H9 (cell line): ENCODE results near the gene TJP2. TPM values are rescaled to one million over a fixed set of nuclear protein-coding genes. Genes with fewer than 3 reads are reported as not detected.

Source experiments
- DNase-seq: peaks from one replicate; pipeline ENCODE4 v3.0.0-alpha.2; 2017
- H2AFZ ChIP-seq: one replicate; pipeline ENCODE4 v1.6.1; 2013; ENCODE audit warnings: mild to moderate bottlenecking, low read length, control low read depth, moderate library complexity
- H2AK5ac ChIP-seq: 2 replicates; pipeline ENCODE4 v1.6.1; 2013; ENCODE audit warnings: low read length, control low read depth, mixed read lengths; ENCODE audit not compliant: insufficient read length
- H2BK120ac ChIP-seq: one replicate; pipeline ENCODE4 v1.6.1; 2013; ENCODE audit warnings: low read depth, mild to moderate bottlenecking, low read length, control low read depth, inconsistent platforms; ENCODE audit not compliant: poor library complexity, severe bottlenecking
- H2BK12ac ChIP-seq: 2 replicates; pipeline ENCODE4 v1.6.1; 2013; ENCODE audit warnings: low read length, control low read depth, mixed read lengths, low read depth; ENCODE audit not compliant: insufficient read length
- H2BK15ac ChIP-seq: 2 replicates; pipeline ENCODE4 v1.6.1; 2013; ENCODE audit warnings: low read depth, low read length, control low read depth
- H2BK20ac ChIP-seq: one replicate; pipeline ENCODE4 v1.6.1; 2013; ENCODE audit warnings: low read depth, mild to moderate bottlenecking, low read length, control low read depth, inconsistent platforms; ENCODE audit not compliant: poor library complexity, severe bottlenecking
- H2BK5ac ChIP-seq: 2 replicates; pipeline ENCODE4 v1.6.1; 2013; ENCODE audit warnings: low read length, control low read depth, mixed read lengths; ENCODE audit not compliant: insufficient read length
- H3K14ac ChIP-seq: 2 replicates; pipeline ENCODE4 v1.6.1; 2013; ENCODE audit warnings: low read length, control low read depth; ENCODE audit not compliant: insufficient read depth
- H3K18ac ChIP-seq: 2 replicates; pipeline ENCODE4 v1.6.1; 2013; ENCODE audit warnings: low read depth, mild to moderate bottlenecking, mixed read lengths, low read length, control low read depth; ENCODE audit not compliant: insufficient read length
- H3K23ac ChIP-seq: 2 replicates; pipeline ENCODE4 v1.6.1; 2013; ENCODE audit warnings: low read length, control low read depth, mixed read lengths, low read depth; ENCODE audit not compliant: insufficient read length
- H3K23me2 ChIP-seq: 2 replicates; pipeline ENCODE4 v1.6.1; 2013; ENCODE audit warnings: low read depth, mild to moderate bottlenecking, mixed read lengths, low read length, control low read depth; ENCODE audit not compliant: insufficient read length, poor library complexity, severe bottlenecking
- H3K27ac ChIP-seq: 2 replicates; pipeline ENCODE4 v1.5.1; 2013; ENCODE audit warnings: low read length, control low read depth, mixed read lengths, low read depth; ENCODE audit not compliant: insufficient read length
- H3K27me3 ChIP-seq: 2 replicates; pipeline ENCODE4 v1.6.1; 2013; ENCODE audit warnings: low read length, control low read depth, inconsistent platforms; ENCODE audit not compliant: insufficient read depth
- H3K4ac ChIP-seq: 2 replicates; pipeline ENCODE4 v1.6.1; 2013; ENCODE audit warnings: low read depth, mild to moderate bottlenecking, control low read depth, inconsistent platforms, low read length, moderate library complexity
- H3K4me1 ChIP-seq: 2 replicates; pipeline ENCODE4 v1.6.1; 2013; ENCODE audit warnings: low read length, control low read depth, inconsistent platforms; ENCODE audit not compliant: insufficient read depth
- H3K4me2 ChIP-seq: 2 replicates; pipeline ENCODE4 v1.6.1; 2013; ENCODE audit warnings: low read length, control low read depth, mixed read lengths; ENCODE audit not compliant: insufficient read length, insufficient read depth
- H3K56ac ChIP-seq: 2 replicates; pipeline ENCODE4 v1.6.1; 2013; ENCODE audit warnings: low read depth, mild to moderate bottlenecking, mixed read lengths, low read length, control low read depth; ENCODE audit not compliant: insufficient read length
- H3K79me1 ChIP-seq: 2 replicates; pipeline ENCODE4 v1.6.1; 2013; ENCODE audit warnings: low read depth, mild to moderate bottlenecking, moderate library complexity, low read length, control low read depth, inconsistent platforms; ENCODE audit not compliant: insufficient read depth, poor library complexity, severe bottlenecking
- H3K79me2 ChIP-seq: 2 replicates; pipeline ENCODE4 v1.6.1; 2013; ENCODE audit warnings: low read length, control low read depth, inconsistent platforms; ENCODE audit not compliant: insufficient read depth
- H3K9ac ChIP-seq: 2 replicates; pipeline ENCODE4 v1.6.1; 2013; ENCODE audit warnings: low read length, control low read depth, mixed read lengths; ENCODE audit not compliant: insufficient read length; ENCODE audit errors: extremely low read depth
- H3K9me3 ChIP-seq: one replicate; pipeline ENCODE4 v1.6.1; 2013; ENCODE audit warnings: low read depth, low read length, inconsistent platforms; ENCODE audit not compliant: control insufficient read depth
- H3T11ph ChIP-seq: one replicate; pipeline ENCODE4 v1.6.1; 2013; ENCODE audit warnings: mild to moderate bottlenecking, low read length, control low read depth, inconsistent platforms
- H4K20me1 ChIP-seq: one replicate; pipeline ENCODE4 v1.6.1; 2013; ENCODE audit not compliant: control insufficient read depth, insufficient read length, insufficient read depth
- H4K5ac ChIP-seq: 2 replicates; pipeline ENCODE4 v1.6.1; 2013; ENCODE audit warnings: low read depth, mild to moderate bottlenecking, mixed read lengths, low read length, control low read depth; ENCODE audit not compliant: insufficient read length
- H4K8ac ChIP-seq: replicated peaks from 2 replicates; pipeline ENCODE4 v1.6.1; 2013; ENCODE audit warnings: low read length, control low read depth, mixed read lengths, low read depth; ENCODE audit not compliant: insufficient read length
- H4K91ac ChIP-seq: 2 replicates; pipeline ENCODE4 v1.6.1; 2013; ENCODE audit warnings: low read depth, mild to moderate bottlenecking, moderate library complexity, mixed read lengths, low read length, control low read depth; ENCODE audit not compliant: insufficient read length
- H3K27ac Mint-ChIP-seq, 3 experiments: 2 replicates in 2 of 3; 3 replicates in 1 of 3; pipeline ENCODE4 v1.8.0; 2020 to 2021; ENCODE audit warnings: mixed read lengths in 3 of 3, mild to moderate bottlenecking in 1 of 3, moderate library complexity in 1 of 3
- H3K27me3 Mint-ChIP-seq: 2 replicates; pipeline ENCODE4 v1.8.0; 2021; ENCODE audit warnings: low read depth, mild to moderate bottlenecking, moderate library complexity, mixed read lengths
- H3K36me3 Mint-ChIP-seq, 3 experiments: 2 replicates in 2 of 3; 3 replicates in 1 of 3; pipeline ENCODE4 v1.8.0; 2020 to 2021; ENCODE audit warnings: low read depth in 3 of 3, mixed read lengths in 3 of 3; ENCODE audit not compliant: insufficient read depth in 1 of 3
- H3K4me1 Mint-ChIP-seq, 2 experiments: 2 replicates each; pipeline ENCODE4 v1.8.0; 2020; ENCODE audit warnings: mixed read lengths in 2 of 2
- H3K4me3 Mint-ChIP-seq, 2 experiments: 2 replicates in 1 of 2; 3 replicates in 1 of 2; pipeline ENCODE4 v1.8.0; 2020 to 2021; ENCODE audit warnings: mild to moderate bottlenecking in 2 of 2, mixed read lengths in 2 of 2, moderate library complexity in 1 of 2
- H3K9me3 Mint-ChIP-seq, 2 experiments: 2 replicates in 1 of 2; 3 replicates in 1 of 2; pipeline ENCODE4 v1.8.0; 2020; ENCODE audit warnings: mild to moderate bottlenecking in 2 of 2, mixed read lengths in 2 of 2, moderate library complexity in 1 of 2
- WGBS: extraction: QIAGEN DNeasy Blood & Tissue Kit; methylation state at CpG from one replicate; pipeline ENCODE4 v1.1.7; 2013; ENCODE audit warnings: missing lambda C conversion rate, low lambda C conversion rate, mixed read lengths; ENCODE audit not compliant: insufficient read length; ENCODE audit errors: extremely low coverage; 5-methylcytosine and 5-hydroxymethylcytosine counted together
- total RNA-seq: library from RNA; stranded (reverse); gene quantifications from 2 replicates; pipeline ENCODE4 v1.2.1, GENCODE V29; 2021
- TF ChIP-seq, protein P1 (sequence below): fragments of 200-600 bp; sonication (generic); conservative IDR thresholded peaks from 3 replicates; pipeline ENCODE4 v1.8.0; 2021; ENCODE audit warnings: antibody characterized with exemption, mild to moderate bottlenecking

Gene TJP2
- total RNA-seq, 1 experiment from 2014 or later = 130 TPM

DNA sequence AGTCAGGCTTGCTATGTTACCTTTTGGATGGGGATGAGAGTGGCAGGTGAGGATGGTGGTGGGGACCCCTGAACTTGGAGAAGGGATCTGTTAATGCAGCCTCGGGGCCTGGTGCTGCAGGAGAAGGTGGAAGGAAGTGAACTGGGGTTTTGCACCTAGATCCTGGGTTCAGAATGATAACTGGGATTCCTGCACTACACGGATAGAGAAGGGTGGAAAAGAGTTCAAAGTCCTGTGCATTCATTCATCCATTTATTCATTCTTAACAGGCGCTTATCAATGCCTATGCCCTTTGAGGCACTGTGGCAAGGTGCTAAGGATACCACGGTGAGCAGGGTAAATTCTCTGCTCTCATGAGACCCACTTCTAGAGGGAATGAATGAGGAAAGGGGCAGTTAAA is 41.7 kb upstream of the TJP2 start:
- no peak overlapping the region for H3K14ac ChIP-seq
- H3K79me1 ChIP-seq = peaks cover 11% of the 10 kb centered on the region
- H2AFZ ChIP-seq = no peak overlapping the region
- peaks cover 48% of the 10 kb centered on the region; the same call in 1 of the 2 replicates for H3K79me2 ChIP-seq
- H4K5ac ChIP-seq = no peak overlapping the region
- peaks cover 2% of the 10 kb centered on the region; the same call in 1 of the 2 replicates for H3K4me1 ChIP-seq
- peaks cover 46 to 61% of the 10 kb centered on the region in 2 experiments for H3K4me1 Mint-ChIP-seq
- no peak overlapping the region for H4K91ac ChIP-seq
- no peak overlapping the region for H3K4me3 Mint-ChIP-seq
- H3K56ac ChIP-seq = no peak overlapping the region
- TF ChIP-seq, protein P1, sequence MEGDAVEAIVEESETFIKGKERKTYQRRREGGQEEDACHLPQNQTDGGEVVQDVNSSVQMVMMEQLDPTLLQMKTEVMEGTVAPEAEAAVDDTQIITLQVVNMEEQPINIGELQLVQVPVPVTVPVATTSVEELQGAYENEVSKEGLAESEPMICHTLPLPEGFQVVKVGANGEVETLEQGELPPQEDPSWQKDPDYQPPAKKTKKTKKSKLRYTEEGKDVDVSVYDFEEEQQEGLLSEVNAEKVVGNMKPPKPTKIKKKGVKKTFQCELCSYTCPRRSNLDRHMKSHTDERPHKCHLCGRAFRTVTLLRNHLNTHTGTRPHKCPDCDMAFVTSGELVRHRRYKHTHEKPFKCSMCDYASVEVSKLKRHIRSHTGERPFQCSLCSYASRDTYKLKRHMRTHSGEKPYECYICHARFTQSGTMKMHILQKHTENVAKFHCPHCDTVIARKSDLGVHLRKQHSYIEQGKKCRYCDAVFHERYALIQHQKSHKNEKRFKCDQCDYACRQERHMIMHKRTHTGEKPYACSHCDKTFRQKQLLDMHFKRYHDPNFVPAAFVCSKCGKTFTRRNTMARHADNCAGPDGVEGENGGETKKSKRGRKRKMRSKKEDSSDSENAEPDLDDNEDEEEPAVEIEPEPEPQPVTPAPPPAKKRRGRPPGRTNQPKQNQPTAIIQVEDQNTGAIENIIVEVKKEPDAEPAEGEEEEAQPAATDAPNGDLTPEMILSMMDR = no peak
- peaks cover 4% of the 10 kb centered on the region for H4K20me1 ChIP-seq
- WGBS = no CpG with 5 or more reads among the region's 4 CpGs
- no peak overlapping the region for H3K18ac ChIP-seq
- H3K9me3 Mint-ChIP-seq = no peaks in the 10 kb centered on the region
- no peak overlapping the region for H3K4ac ChIP-seq
- no peak overlapping the region for H3T11ph ChIP-seq
- peaks cover 18 to 35% (median 27%) of the 10 kb centered on the region in 3 experiments for H3K36me3 Mint-ChIP-seq
- H2BK120ac ChIP-seq = no peak overlapping the region
- H3K27ac ChIP-seq = no peak overlapping the region
- H3K23me2 ChIP-seq = no peaks in the 10 kb centered on the region
- no peak overlapping the region for H3K9ac ChIP-seq
- H3K27me3 Mint-ChIP-seq = no peaks in the 10 kb centered on the region
- H4K8ac ChIP-seq = no peak overlapping the region
- no peak overlapping the region for H3K23ac ChIP-seq
- peak overlapping the region in 1 of 3 experiments; percentile 87; a peak in 2 of 7 replicates for H3K27ac Mint-ChIP-seq
- H2BK12ac ChIP-seq = no peak overlapping the region
- peak; percentile 4 for DNase-seq
- no peak overlapping the region for H2BK20ac ChIP-seq
- H3K9me3 ChIP-seq = no peaks in the 10 kb centered on the region
- H3K27me3 ChIP-seq = no peaks in the 10 kb centered on the region
- H2BK15ac ChIP-seq = no peak overlapping the region
- no peak overlapping the region for H2BK5ac ChIP-seq
- H3K4me2 ChIP-seq = no peak overlapping the region
- no peak overlapping the region for H2AK5ac ChIP-seq
